ENCODE results near the gene MOXD1. TPM values are rescaled to one million over a fixed set of nuclear protein-coding genes. Genes with fewer than 3 reads are reported as not detected.

Gene MOXD1
- not detected in 2 replicates for total RNA-seq

DNA sequence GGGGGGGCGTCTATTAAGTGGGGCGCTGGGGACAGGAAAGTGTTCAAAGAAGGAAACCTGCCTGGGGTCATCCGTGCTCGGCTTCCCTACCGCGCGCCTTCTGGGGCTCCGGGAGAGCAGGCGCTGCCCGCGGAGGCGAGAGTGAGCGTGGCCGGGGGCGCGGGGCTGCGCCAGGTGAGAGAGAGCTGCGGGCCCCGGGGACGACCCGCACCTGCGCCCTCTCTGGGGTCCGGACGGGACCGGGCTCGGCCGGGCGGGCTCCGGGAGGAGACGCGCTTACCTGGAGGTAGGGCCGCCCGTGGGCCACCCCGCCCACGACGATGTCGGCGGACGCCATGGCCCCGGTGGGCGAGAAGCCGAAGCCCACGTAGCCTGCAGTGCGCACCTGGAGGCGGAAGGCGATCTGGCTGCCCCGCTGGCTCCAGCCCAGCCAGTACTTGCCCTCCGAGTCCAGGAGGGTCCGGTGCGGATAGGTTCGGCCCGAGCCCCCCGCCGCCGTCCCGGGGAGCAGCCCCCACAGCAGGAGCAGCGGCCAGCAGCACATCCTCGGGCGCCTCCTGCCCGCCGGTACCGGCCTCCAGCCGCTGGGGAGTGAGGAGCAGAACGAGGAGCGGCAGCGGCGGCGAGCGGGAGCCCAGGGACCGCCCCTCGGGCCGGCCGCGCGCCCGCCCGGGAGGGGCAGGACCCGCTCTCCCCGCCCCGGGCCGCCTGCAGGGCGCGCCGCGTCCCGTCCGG lies at the start of gene MOXD1:
Gene MOXD1 (minus strand): TSS at position 593 of the 735 bp plus-strand sequence. CDS start 49 bp downstream, at position 544.
- peaks cover 73% of the 10 kb centered on the region for H3K27me3 Mint-ChIP-seq (ENCODE audit: low read depth)
- peaks cover 8% of the 10 kb centered on the region for H3K4me1 Mint-ChIP-seq (ENCODE audit: low read depth)
- H3K9me3 Mint-ChIP-seq, result no peaks in the 10 kb centered on the region
- H3K36me3 Mint-ChIP-seq (ENCODE audit: low read depth), result no peaks in the 10 kb centered on the region
- no peak within 1 kb of the TSS for H3K4me3 Mint-ChIP-seq (ENCODE audit: low read depth)
- no peak within 1 kb of the TSS for H3K27ac Mint-ChIP-seq
- intact Hi-C loops (cut with micrococcal nuclease), result loop anchor here (5.0 kb wide), 1 partner anchor 81 kb away; no protein-coding TSS in a partner anchor
- DNase-seq (ENCODE audit: low spot score), result no peak

DNA sequence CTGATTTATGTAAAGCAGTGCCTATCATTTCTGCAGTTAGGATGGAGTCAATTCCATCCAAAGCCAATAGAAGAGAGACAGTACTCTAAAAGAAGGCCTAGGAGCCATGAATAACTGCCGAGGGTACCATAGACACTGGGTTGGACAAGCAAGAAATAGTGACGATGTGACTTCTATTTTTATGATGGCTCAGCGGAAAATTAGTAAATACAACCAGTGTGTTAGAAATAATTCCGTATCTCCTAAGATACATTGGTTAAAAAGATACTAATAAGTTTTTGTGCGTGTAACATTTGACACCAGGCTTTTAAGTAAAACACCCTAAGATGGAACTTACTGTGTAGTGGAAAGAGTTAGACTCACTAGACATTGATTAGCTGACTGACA lies 45.6 kb upstream of the MOXD1 start:
- no peak overlapping the region for H3K4me3 Mint-ChIP-seq (ENCODE audit: low read depth)
- peaks cover 2% of the 10 kb centered on the region for H3K9me3 Mint-ChIP-seq
- no peak overlapping the region for H3K27ac Mint-ChIP-seq
- intact Hi-C loops (cut with micrococcal nuclease), result no loop called here
- no peaks in the 10 kb centered on the region for H3K27me3 Mint-ChIP-seq (ENCODE audit: low read depth)
- H3K4me1 Mint-ChIP-seq (ENCODE audit: low read depth), result no peaks in the 10 kb centered on the region
- DNase-seq (ENCODE audit: low spot score), result no peak
- peaks cover 5% of the 10 kb centered on the region for H3K36me3 Mint-ChIP-seq (ENCODE audit: low read depth)

DNA sequence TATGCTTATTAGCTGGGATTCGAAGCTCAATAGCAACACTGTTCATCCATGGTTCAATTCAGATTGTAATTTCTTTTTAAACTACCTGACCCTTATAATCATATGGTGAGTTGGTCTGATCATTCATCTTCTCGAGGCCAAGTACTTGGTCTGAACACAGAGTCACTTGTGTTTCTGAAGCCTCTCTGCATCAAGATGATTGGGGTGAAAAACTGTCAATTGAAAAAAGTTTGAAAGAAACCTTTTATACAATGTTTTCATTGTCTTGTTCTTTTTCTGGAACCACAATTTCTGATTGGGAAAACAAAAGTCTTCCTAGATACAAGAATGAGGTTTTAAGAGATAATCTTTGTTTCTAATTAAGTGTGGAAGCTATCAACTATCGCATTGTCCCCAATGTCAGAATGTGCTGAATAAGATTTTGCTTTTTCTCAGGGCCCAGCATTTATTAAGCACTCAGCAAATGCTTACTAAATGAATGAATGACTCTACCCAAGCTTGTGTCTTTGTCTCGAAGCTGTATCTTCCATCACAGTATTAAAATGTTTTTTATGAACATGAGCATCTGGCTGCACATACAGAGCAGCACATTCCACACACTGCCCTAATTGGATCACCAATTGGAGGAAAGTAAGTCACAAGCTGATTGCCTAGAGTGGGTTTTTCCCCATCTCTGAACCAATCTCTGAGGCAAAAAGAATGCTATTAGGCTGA lies 45.0 kb upstream of the MOXD1 start:
- Mint-ChIP-seq H3K27ac (no peak overlapping the region), H3K4me1 (ENCODE audit: low read depth) (no peaks in the 10 kb centered on the region), H3K4me3 (ENCODE audit: low read depth) (no peak overlapping the region), H3K9me3 (peaks cover 5% of the 10 kb centered on the region), H3K27me3 (ENCODE audit: low read depth) (no peaks in the 10 kb centered on the region), H3K36me3 (ENCODE audit: low read depth) (peaks cover 5% of the 10 kb centered on the region)
- DNase-seq (ENCODE audit: low spot score), result no peak
- intact Hi-C loops (cut with micrococcal nuclease), result no loop called here

DNA sequence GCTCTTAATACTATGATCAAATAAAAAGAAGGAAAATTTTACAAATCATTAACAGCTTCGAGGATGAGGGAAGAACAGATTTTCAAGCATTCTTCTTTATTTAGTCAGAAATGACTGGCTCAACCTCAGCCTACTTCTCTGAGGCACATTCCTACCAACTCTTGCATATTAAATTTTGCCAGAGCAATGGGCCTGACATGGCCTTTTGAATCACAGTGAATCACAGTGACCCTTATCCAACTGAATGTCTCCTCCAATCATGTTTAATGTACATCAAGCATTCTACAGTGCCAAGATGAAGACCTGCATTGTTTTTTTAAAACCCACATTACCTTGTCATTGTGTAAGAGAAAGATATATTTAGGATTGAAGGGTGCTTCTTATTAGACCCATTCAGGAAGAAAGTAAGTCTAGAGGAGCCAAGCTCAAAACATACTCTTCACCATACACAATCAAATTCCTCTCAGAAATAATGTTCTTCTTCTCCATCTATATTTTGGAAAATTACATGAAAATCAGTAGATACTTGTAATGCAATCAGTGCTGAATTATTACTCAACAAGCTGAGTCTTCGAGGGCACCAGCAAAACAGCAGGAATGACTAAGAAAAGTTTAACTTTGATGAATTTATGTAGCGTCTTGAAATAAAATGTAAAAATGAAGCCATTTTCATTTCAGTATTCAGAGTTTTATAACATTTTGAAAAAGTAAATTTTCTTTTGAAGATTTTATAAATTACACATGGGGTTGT lies 44.1 kb upstream of the MOXD1 start:
- intact Hi-C loops (cut with micrococcal nuclease), result no loop called here
- Mint-ChIP-seq H3K36me3 (ENCODE audit: low read depth) (peaks cover under 1% of the 10 kb centered on the region), H3K9me3 (peaks cover 5% of the 10 kb centered on the region), H3K27ac (no peak overlapping the region), H3K27me3 (ENCODE audit: low read depth) (no peaks in the 10 kb centered on the region), H3K4me1 (ENCODE audit: low read depth) (no peaks in the 10 kb centered on the region), H3K4me3 (ENCODE audit: low read depth) (no peak overlapping the region)
- DNase-seq (ENCODE audit: low spot score), result no peak

DNA sequence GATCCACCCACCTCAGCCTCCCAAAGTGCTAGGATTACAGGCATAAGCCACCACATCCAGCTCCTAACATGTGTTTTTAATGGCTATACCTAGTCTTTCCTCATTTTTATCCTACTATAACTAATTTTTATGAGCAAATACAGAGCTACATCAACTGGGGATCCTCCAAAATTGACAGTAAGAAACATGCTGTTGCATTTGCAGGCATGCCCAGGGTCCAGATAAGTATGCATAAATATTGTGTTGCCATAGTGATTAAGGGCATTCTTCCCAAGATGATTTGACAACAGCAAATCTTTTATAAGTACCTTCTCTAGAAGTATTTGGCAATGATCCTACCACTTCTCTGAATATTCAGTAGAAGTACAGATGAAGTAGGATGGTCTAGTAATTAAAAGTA lies 41.9 kb upstream of the MOXD1 start:
- peaks cover 5% of the 10 kb centered on the region for H3K9me3 Mint-ChIP-seq
- no peak overlapping the region for H3K4me3 Mint-ChIP-seq (ENCODE audit: low read depth)
- no peak overlapping the region for H3K27ac Mint-ChIP-seq
- H3K36me3 Mint-ChIP-seq (ENCODE audit: low read depth), result no peaks in the 10 kb centered on the region
- intact Hi-C loops (cut with micrococcal nuclease), result no loop called here
- H3K4me1 Mint-ChIP-seq (ENCODE audit: low read depth), result no peaks in the 10 kb centered on the region
- DNase-seq (ENCODE audit: low spot score), result no peak
- H3K27me3 Mint-ChIP-seq (ENCODE audit: low read depth), result no peaks in the 10 kb centered on the region

DNA sequence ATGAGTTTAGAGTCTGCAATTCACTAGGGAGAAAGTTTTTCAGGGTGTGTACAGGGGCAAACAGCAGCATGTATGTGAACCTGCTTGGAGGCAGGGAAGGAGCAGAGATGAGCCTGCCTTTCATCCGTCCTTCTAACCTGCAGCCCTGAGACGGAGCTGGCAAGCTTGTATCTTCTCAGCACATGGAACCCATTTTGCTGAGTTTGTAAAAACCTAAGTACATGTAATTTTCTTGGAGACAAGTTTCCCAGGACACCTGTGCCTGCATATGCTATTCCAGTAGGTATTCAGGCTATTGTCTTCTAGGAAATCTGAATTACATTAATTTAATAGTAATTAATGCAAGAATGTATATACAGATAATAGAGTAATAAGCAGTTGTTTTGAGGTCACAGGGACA lies 28.8 kb upstream of the MOXD1 start:
- intact Hi-C loops (cut with micrococcal nuclease), result no loop called here
- Mint-ChIP-seq H3K36me3 (ENCODE audit: low read depth) (no peaks in the 10 kb centered on the region), H3K4me3 (ENCODE audit: low read depth) (no peak overlapping the region), H3K9me3 (peaks cover 3% of the 10 kb centered on the region), H3K27ac (no peak overlapping the region), H3K4me1 (ENCODE audit: low read depth) (no peaks in the 10 kb centered on the region), H3K27me3 (ENCODE audit: low read depth) (peaks cover 20% of the 10 kb centered on the region)
- no peak for DNase-seq (ENCODE audit: low spot score)

DNA sequence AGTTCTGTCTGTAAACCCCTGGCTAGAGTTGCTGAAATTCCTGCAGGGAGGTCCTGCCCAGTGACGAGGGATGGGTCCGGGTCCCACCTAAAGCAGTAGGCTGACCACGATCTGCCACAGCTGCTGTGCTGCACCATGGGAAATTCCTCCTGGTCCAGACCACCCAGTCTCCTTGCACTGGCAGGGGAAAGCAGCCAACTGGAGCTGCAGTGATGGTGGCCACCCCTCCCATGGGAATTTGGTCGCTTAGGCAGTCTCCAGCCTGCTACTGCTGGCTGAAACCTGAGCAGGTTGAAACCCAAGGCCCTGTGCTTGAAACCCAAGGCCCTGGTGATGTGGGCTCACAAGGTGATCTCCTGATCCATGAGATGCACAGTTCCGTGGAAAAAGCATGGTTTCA lies 23.9 kb upstream of the MOXD1 start:
- H3K36me3 Mint-ChIP-seq (ENCODE audit: low read depth), result no peaks in the 10 kb centered on the region
- H3K27me3 Mint-ChIP-seq (ENCODE audit: low read depth), result peaks cover 10% of the 10 kb centered on the region
- intact Hi-C loops (cut with micrococcal nuclease), result no loop called here
- no peak for DNase-seq (ENCODE audit: low spot score)
- no peak overlapping the region for H3K27ac Mint-ChIP-seq
- no peaks in the 10 kb centered on the region for H3K9me3 Mint-ChIP-seq
- no peak overlapping the region for H3K4me3 Mint-ChIP-seq (ENCODE audit: low read depth)
- H3K4me1 Mint-ChIP-seq (ENCODE audit: low read depth), result no peaks in the 10 kb centered on the region

DNA sequence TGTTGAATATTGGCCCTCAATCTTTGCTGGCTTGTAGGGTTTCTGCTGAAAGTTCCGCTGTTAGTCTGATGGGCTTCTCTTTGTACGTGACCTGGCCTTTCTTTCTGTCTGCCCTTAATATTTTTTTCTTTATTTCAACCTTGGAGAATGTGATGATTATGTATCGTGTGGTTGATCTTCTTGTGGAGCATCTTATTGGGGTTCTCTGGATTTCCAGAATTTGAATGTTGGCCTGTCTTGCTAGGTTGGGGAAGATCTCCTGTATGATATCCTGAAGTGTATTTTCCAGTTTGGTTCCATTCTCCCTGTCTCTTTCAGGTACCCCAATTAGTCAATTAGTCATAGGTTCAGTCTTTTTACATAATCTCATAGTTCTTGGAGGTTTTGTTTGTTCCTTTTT lies 22.6 kb upstream of the MOXD1 start:
- intact Hi-C loops (cut with micrococcal nuclease), result no loop called here
- H3K9me3 Mint-ChIP-seq, result no peaks in the 10 kb centered on the region
- no peaks in the 10 kb centered on the region for H3K36me3 Mint-ChIP-seq (ENCODE audit: low read depth)
- peaks cover 10% of the 10 kb centered on the region for H3K27me3 Mint-ChIP-seq (ENCODE audit: low read depth)
- no peak overlapping the region for H3K4me3 Mint-ChIP-seq (ENCODE audit: low read depth)
- no peak overlapping the region for H3K27ac Mint-ChIP-seq
- H3K4me1 Mint-ChIP-seq (ENCODE audit: low read depth), result no peaks in the 10 kb centered on the region
- DNase-seq (ENCODE audit: low spot score), result no peak

DNA sequence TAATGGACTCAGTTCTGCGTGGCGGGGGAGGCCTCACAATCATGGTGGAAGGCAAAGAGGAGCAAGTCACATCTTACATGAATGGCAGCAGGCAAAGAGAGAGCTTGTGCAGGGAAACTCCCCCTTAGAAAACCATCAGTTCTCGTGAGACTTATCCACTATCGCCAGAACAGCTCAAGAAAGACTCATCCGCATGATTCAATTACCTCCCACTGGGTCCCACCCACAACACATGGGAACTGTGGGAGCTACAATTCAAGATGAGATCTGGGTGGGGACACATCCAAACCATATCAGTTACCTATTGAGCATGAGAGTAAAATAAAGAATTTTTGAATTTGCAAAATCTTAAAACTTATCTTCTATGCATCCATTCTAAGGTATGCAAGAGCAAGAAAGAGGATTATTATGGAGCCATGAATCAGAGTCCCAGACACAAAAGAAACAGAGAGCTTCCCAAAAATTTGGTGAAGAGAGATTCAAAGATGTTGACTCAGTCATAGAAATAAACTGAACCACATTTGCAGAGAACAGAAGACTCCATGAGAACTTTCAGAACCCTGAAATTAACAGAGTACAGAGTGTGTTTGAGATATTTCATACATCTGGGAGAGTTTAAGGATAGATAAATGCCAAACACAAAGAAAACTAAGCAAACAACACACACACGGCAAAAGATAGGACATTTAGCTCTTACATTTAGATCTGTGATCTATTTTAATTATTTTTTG lies 17.1 kb upstream of the MOXD1 start:
- Mint-ChIP-seq H3K4me3 (ENCODE audit: low read depth) (no peak overlapping the region), H3K27me3 (ENCODE audit: low read depth) (peaks cover 8% of the 10 kb centered on the region), H3K36me3 (ENCODE audit: low read depth) (no peaks in the 10 kb centered on the region), H3K4me1 (ENCODE audit: low read depth) (no peaks in the 10 kb centered on the region), H3K9me3 (no peaks in the 10 kb centered on the region), H3K27ac (no peak overlapping the region)
- intact Hi-C loops (cut with micrococcal nuclease), result no loop called here
- no peak for DNase-seq (ENCODE audit: low spot score)

DNA sequence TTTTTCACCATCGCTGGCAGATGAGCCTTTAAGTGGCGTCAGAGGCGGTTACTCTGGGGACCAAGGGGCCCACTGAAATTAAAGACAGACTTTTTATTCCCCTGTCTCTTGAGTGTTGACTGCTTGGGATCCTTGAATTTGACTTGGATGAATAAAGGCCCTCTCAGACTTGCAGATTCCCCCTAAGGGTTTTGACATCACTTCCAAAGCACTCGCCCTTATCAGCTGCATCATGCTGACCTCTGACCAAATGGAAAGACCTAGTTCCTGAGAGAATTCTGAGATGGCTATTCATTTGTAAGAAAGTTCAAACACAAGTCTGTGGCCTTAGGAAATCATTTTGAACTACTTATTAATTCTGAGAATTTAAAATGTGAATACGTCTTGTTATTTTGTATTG lies 13.5 kb upstream of the MOXD1 start:
- Mint-ChIP-seq H3K4me1 (ENCODE audit: low read depth) (no peaks in the 10 kb centered on the region), H3K27ac (no peak overlapping the region), H3K4me3 (ENCODE audit: low read depth) (no peak overlapping the region), H3K36me3 (ENCODE audit: low read depth) (no peaks in the 10 kb centered on the region), H3K9me3 (no peaks in the 10 kb centered on the region), H3K27me3 (ENCODE audit: low read depth) (peaks cover 21% of the 10 kb centered on the region)
- no peak for DNase-seq (ENCODE audit: low spot score)
- intact Hi-C loops (cut with micrococcal nuclease), result no loop called here

DNA sequence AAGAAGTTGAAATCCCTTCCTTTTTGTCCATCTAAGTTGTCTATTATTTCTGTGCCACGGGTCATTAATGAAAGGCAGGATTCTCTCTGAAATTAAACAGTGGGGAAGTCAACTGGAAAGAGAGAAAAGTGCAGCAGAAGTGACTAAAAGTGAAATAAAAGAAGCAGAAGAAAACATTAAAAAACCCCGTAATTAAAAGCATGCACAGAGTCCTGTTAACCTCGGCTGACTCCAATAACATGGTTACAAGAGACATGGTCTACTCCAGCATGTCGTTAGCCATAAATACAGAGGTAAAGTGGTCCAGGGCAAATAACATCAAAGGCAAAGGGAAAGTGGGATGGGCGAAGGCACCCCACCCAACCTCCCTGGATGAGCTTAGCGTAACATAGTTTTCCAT lies 13.0 kb upstream of the MOXD1 start:
- no peak for DNase-seq (ENCODE audit: low spot score)
- H3K4me1 Mint-ChIP-seq (ENCODE audit: low read depth), result no peaks in the 10 kb centered on the region
- H3K4me3 Mint-ChIP-seq (ENCODE audit: low read depth), result no peak overlapping the region
- peaks cover 21% of the 10 kb centered on the region for H3K27me3 Mint-ChIP-seq (ENCODE audit: low read depth)
- no peak overlapping the region for H3K27ac Mint-ChIP-seq
- H3K36me3 Mint-ChIP-seq (ENCODE audit: low read depth), result no peaks in the 10 kb centered on the region
- intact Hi-C loops (cut with micrococcal nuclease), result no loop called here
- no peaks in the 10 kb centered on the region for H3K9me3 Mint-ChIP-seq

DNA sequence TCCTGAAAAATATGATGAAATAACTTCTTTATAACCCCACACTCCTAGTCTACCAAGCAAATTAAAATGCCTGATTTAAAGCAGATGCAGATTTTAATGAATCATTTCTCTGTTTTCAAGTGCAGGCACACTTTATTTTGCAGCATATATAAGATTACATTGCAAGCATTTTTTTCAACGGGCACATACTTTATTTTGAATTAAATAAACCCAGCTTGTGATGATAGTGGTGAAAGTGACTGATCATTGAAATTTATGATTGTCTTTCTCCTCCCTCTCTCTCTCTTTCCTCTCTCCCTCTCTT lies 12.2 kb upstream of the MOXD1 start:
- Mint-ChIP-seq H3K4me3 (ENCODE audit: low read depth) (no peak overlapping the region), H3K9me3 (no peaks in the 10 kb centered on the region), H3K27ac (no peak overlapping the region), H3K4me1 (ENCODE audit: low read depth) (no peaks in the 10 kb centered on the region), H3K36me3 (ENCODE audit: low read depth) (no peaks in the 10 kb centered on the region), H3K27me3 (ENCODE audit: low read depth) (peaks cover 28% of the 10 kb centered on the region)
- DNase-seq (ENCODE audit: low spot score), result no peak
- intact Hi-C loops (cut with micrococcal nuclease), result no loop called here

All from activated T-helper 2 cell treated with anti-CD3 and anti-CD28 coated beads, Interferon-gamma antibody, Interleukin-2, Interleukin-4, amounts not matched to agents 10 μg/mL and 5 μg/mL and 100 μg/mL, durations not matched to agents 14 hours and 24 hours and 36 hours (primary cell).